Skeletal muscle cell (primary cell): Measurements from ENCODE around the gene ANKRD60.

Experiments used
- DNase-seq: peaks from one replicate; pipeline ENCODE4 v3.0.0-alpha.2; 2010; ENCODE audit warnings: low read depth
- H3K4me3 ChIP-seq: 2 replicates; pipeline ENCODE4 v1.5.1; 2011; ENCODE audit warnings: low read depth, mild to moderate bottlenecking, control low read depth, low read length, moderate library complexity

ANKRD60 gene

GRCh38 chr20:58225452-58226200 lies 2.8 kb downstream of the ANKRD60 start:
- DNase-seq = no peak
- no peak overlapping the region for H3K4me3 ChIP-seq

- no peak overlapping the region for H3K4me3 ChIP-seq
- DNase-seq = no peak
Observed at GRCh38 chr20:58224974-58225373, 3.5 kb downstream of the ANKRD60 start.

GRCh38 chr20:58224097-58224496 lies 4.4 kb downstream of the ANKRD60 start:
- no peak overlapping the region for H3K4me3 ChIP-seq
- DNase-seq = no peak

GRCh38 chr20:58223358-58223941 lies 5.0 kb downstream of the ANKRD60 start:
- no peak overlapping the region for H3K4me3 ChIP-seq
- no peak for DNase-seq

- no peak overlapping the region for H3K4me3 ChIP-seq
- no peak for DNase-seq
Observed at GRCh38 chr20:58222446-58222845, 6.0 kb downstream of the ANKRD60 start.

- DNase-seq = peak; percentile 77
- H3K4me3 ChIP-seq = no peak overlapping the region
Observed at GRCh38 chr20:58219342-58219700, 9.1 kb downstream of the ANKRD60 start.

GRCh38 chr20:58218665-58219341 lies 9.7 kb downstream of the ANKRD60 start:
- no peak overlapping the region for H3K4me3 ChIP-seq
- DNase-seq = no peak

GRCh38 chr20:58216334-58216733 lies 12.1 kb downstream of the ANKRD60 start:
- DNase-seq = no peak
- no peak overlapping the region for H3K4me3 ChIP-seq

- no peak for DNase-seq
- H3K4me3 ChIP-seq = no peak overlapping the region
Observed at GRCh38 chr20:58215116-58215515, 13.3 kb downstream of the ANKRD60 start.

- no peak overlapping the region for H3K4me3 ChIP-seq
- no peak for DNase-seq
Observed at GRCh38 chr20:58214310-58214709, 14.1 kb downstream of the ANKRD60 start.

GRCh38 chr20:58213716-58214115 lies 14.7 kb downstream of the ANKRD60 start:
- no peak for DNase-seq
- H3K4me3 ChIP-seq = no peak overlapping the region

- DNase-seq = no peak
- H3K4me3 ChIP-seq = no peak overlapping the region
Observed at GRCh38 chr20:58213121-58213520, 15.3 kb downstream of the ANKRD60 start.

- H3K4me3 ChIP-seq = no peak overlapping the region
- no peak for DNase-seq
Observed at GRCh38 chr20:58212636-58213035, 15.8 kb downstream of the ANKRD60 start.

- no peak for DNase-seq
Observed at GRCh38 chr20:58210398-58210747, 18.1 kb downstream of the ANKRD60 start.

GRCh38 chr20:58209652-58210397 lies 18.6 kb downstream of the ANKRD60 start:
- no peak for DNase-seq
- H3K4me3 ChIP-seq = no peak overlapping the region

More at GRCh38 chr20:58210398-58210747, 18.1 kb downstream of the ANKRD60 start:
- no peak overlapping the region for H3K4me3 ChIP-seq

- no peak for DNase-seq
Observed at GRCh38 chr20:58208944-58209343, 19.5 kb downstream of the ANKRD60 start.

GRCh38 chr20:58205850-58206249 lies 22.6 kb downstream of the ANKRD60 start:
- no peak overlapping the region for H3K4me3 ChIP-seq
- DNase-seq = no peak

More at GRCh38 chr20:58208944-58209343, 19.5 kb downstream of the ANKRD60 start:
- no peak overlapping the region for H3K4me3 ChIP-seq

GRCh38 chr20:58202044-58202443 lies 26.4 kb downstream of the ANKRD60 start:
- no peak overlapping the region for H3K4me3 ChIP-seq
- no peak for DNase-seq

GRCh38 chr20:58201616-58202015 lies 26.8 kb downstream of the ANKRD60 start:
- H3K4me3 ChIP-seq = no peak overlapping the region
- no peak for DNase-seq

- H3K4me3 ChIP-seq = no peak overlapping the region
- DNase-seq = no peak
Observed at GRCh38 chr20:58199469-58199868, 29.0 kb downstream of the ANKRD60 start.
